Sigmoid colon (tissue), 4 donors: ENCODE measurements around the gene PKN1.

Source experiments
- EP300 ChIP-seq, 4 donors: sonication (generic); formaldehyde crosslinking; IDR thresholded peaks; one replicate each; pipeline ENCODE4 v1.6.1; 2017; ENCODE audit warnings: antibody characterized with exemption in 4 of 4
- POLR2A ChIP-seq, 2 donors: fragments of 450-650 bp; IDR thresholded peaks; one replicate each; pipeline ENCODE4 v1.6.1; 2016; ENCODE audit warnings: antibody characterized with exemption in 2 of 2, mild to moderate bottlenecking in 2 of 2, moderate library complexity in 2 of 2
- POLR2AphosphoS5 ChIP-seq, 4 donors: sonication (generic); formaldehyde crosslinking; IDR thresholded peaks; one replicate each; pipeline ENCODE4 v1.6.1; 2017; ENCODE audit warnings: antibody characterized with exemption in 4 of 4
- TF ChIP-seq, protein P1 (sequence below), 4 experiments: fragments of 450-650 bp in 3 of 4; fragments of 200-600 bp in 1 of 4; IDR thresholded peaks; one replicate each; pipeline ENCODE4 v1.5.1; 2016 to 2019; ENCODE audit warnings: antibody characterized with exemption in 4 of 4, mild to moderate bottlenecking in 3 of 4, moderate library complexity in 2 of 4

DNA sequence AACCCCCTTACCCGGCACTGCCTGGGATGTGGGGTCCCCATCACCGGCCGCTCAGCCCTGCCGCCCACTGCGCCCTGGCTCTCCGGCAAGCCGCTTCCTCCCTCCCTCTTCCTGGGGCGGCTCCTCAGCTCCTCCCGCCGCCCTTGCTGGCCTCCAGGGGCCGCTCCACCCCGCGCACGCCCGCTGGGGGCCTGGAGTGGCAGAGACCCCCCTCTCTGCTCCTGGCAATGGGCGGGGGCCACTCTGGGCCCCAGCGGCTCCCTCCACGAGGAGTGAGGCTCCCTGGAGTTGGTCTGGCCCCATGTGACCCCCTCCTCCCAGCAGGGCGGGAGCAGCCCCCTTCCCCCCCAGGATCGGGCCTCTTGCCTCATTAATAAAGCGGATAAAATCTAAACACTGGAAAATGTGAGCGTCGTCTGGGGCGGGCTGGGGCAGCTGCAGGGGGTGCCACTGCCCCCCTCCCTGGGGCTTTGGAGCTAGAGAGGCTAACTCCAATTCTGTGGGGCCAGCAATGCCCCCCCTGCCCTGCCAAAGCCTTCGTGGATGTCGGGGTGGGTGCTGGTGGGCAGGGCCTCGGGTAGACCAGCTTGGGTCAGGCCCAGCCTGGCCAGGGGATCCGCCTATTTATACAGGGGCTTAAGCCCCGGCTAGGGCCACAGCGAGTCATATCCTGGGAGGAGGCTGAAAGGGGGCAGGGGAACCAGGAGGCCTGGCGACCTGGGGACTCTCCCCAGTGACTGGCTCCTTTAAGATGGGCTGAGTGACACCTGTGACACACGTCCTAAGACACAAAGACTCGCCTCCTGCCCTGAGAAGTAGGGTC, 42.4 kb downstream of the PKN1 start, which contains the start of gene PTGER1:
- TF ChIP-seq, protein P1, sequence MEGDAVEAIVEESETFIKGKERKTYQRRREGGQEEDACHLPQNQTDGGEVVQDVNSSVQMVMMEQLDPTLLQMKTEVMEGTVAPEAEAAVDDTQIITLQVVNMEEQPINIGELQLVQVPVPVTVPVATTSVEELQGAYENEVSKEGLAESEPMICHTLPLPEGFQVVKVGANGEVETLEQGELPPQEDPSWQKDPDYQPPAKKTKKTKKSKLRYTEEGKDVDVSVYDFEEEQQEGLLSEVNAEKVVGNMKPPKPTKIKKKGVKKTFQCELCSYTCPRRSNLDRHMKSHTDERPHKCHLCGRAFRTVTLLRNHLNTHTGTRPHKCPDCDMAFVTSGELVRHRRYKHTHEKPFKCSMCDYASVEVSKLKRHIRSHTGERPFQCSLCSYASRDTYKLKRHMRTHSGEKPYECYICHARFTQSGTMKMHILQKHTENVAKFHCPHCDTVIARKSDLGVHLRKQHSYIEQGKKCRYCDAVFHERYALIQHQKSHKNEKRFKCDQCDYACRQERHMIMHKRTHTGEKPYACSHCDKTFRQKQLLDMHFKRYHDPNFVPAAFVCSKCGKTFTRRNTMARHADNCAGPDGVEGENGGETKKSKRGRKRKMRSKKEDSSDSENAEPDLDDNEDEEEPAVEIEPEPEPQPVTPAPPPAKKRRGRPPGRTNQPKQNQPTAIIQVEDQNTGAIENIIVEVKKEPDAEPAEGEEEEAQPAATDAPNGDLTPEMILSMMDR (IDR thresholded peaks at IDR 0.05): peak in 1 of 4 experiments; percentile 11
- TF ChIP-seq POLR2A (IDR thresholded peaks at IDR 0.05) (no peak), POLR2AphosphoS5 (IDR thresholded peaks at IDR 0.05) (no peak), EP300 (IDR thresholded peaks at IDR 0.05) (no peak)
